GM23338 (cell line): Measurements from ENCODE around the gene RAB3GAP2.

Experiments used
- CREB1 ChIP-seq: fragments of 250-450 bp; sonication (Bioruptor Pico); IDR thresholded peaks from 2 replicates; pipeline ENCODE4 v1.5.0; 2020; ENCODE audit warnings: low read depth, mild to moderate bottlenecking, moderate library complexity
- EZH2 ChIP-seq: fragments of 200-600 bp; sonication (generic); IDR thresholded peaks from one replicate; pipeline ENCODE4 v1.8.0; 2017; ENCODE audit warnings: antibody characterized with exemption, mild to moderate bottlenecking, low read depth; ENCODE audit not compliant: unreplicated experiment
- EZH2phosphoT487 ChIP-seq: fragments of 200-600 bp; sonication (generic); IDR thresholded peaks from one replicate; pipeline ENCODE4 v1.8.1; 2018; ENCODE audit warnings: antibody characterized with exemption; ENCODE audit not compliant: unreplicated experiment
- POLR2AphosphoS5 ChIP-seq: IDR thresholded peaks from 2 replicates; pipeline ENCODE4 v1.6.1; 2016; ENCODE audit warnings: antibody characterized with exemption, low read depth
- ZNF114 ChIP-seq: fragments of 250-450 bp; sonication (Bioruptor Pico); IDR thresholded peaks from 2 replicates; pipeline ENCODE4 v1.5.0; 2020; ENCODE audit warnings: mild to moderate bottlenecking, moderate library complexity
- TF ChIP-seq, protein P1 (sequence below), 2 experiments: fragments of 200-600 bp in 1 of 2; sonication (generic) in 1 of 2; conservative IDR thresholded peaks; 2 replicates each; pipeline versions ENCODE4 v1.5.1 to v1.6.1; 2016 to 2017; ENCODE audit warnings: antibody characterized with exemption in 2 of 2, low read depth in 2 of 2, mild to moderate bottlenecking in 2 of 2, moderate library complexity in 1 of 2
- TF ChIP-seq, protein P2 (sequence below): IDR thresholded peaks from one replicate; pipeline ENCODE4 v1.6.1; 2018; ENCODE audit warnings: antibody characterized with exemption; ENCODE audit not compliant: unreplicated experiment

DNA sequence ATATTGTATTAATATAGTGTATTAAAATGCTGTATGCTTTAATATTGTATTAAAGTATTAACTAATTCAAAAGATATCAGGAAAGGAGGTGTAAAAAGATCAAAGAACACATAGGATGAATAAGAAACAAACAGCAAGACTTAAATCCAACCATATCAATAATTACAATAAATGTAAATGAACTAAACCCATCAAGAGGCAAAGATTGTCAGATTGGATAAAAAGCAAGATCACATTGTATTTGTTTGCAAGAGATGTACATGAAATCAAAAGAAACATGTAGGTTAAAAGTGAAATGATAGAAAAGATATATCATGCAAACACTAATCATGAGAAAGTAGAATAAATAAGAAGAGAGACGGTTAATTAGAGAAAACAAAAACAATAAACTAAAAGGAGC is 34.1 kb upstream of the RAB3GAP2 start:
- TF ChIP-seq, protein P1, sequence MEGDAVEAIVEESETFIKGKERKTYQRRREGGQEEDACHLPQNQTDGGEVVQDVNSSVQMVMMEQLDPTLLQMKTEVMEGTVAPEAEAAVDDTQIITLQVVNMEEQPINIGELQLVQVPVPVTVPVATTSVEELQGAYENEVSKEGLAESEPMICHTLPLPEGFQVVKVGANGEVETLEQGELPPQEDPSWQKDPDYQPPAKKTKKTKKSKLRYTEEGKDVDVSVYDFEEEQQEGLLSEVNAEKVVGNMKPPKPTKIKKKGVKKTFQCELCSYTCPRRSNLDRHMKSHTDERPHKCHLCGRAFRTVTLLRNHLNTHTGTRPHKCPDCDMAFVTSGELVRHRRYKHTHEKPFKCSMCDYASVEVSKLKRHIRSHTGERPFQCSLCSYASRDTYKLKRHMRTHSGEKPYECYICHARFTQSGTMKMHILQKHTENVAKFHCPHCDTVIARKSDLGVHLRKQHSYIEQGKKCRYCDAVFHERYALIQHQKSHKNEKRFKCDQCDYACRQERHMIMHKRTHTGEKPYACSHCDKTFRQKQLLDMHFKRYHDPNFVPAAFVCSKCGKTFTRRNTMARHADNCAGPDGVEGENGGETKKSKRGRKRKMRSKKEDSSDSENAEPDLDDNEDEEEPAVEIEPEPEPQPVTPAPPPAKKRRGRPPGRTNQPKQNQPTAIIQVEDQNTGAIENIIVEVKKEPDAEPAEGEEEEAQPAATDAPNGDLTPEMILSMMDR (conservative IDR thresholded peaks at IDR 0.05; ENCODE audit: low read depth in 2 of 2) = no peak
- TF ChIP-seq EZH2 (no peak), POLR2AphosphoS5 (no peak), EZH2phosphoT487 (no peak), CREB1 (CRISPR knock-in tag) (no peak), ZNF114 (CRISPR knock-in tag) (no peak)
- TF ChIP-seq, protein P2, sequence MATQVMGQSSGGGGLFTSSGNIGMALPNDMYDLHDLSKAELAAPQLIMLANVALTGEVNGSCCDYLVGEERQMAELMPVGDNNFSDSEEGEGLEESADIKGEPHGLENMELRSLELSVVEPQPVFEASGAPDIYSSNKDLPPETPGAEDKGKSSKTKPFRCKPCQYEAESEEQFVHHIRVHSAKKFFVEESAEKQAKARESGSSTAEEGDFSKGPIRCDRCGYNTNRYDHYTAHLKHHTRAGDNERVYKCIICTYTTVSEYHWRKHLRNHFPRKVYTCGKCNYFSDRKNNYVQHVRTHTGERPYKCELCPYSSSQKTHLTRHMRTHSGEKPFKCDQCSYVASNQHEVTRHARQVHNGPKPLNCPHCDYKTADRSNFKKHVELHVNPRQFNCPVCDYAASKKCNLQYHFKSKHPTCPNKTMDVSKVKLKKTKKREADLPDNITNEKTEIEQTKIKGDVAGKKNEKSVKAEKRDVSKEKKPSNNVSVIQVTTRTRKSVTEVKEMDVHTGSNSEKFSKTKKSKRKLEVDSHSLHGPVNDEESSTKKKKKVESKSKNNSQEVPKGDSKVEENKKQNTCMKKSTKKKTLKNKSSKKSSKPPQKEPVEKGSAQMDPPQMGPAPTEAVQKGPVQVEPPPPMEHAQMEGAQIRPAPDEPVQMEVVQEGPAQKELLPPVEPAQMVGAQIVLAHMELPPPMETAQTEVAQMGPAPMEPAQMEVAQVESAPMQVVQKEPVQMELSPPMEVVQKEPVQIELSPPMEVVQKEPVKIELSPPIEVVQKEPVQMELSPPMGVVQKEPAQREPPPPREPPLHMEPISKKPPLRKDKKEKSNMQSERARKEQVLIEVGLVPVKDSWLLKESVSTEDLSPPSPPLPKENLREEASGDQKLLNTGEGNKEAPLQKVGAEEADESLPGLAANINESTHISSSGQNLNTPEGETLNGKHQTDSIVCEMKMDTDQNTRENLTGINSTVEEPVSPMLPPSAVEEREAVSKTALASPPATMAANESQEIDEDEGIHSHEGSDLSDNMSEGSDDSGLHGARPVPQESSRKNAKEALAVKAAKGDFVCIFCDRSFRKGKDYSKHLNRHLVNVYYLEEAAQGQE = no peak
